ENCODE data around the gene ARHGEF5.

ARHGEF5 gene

DNA sequence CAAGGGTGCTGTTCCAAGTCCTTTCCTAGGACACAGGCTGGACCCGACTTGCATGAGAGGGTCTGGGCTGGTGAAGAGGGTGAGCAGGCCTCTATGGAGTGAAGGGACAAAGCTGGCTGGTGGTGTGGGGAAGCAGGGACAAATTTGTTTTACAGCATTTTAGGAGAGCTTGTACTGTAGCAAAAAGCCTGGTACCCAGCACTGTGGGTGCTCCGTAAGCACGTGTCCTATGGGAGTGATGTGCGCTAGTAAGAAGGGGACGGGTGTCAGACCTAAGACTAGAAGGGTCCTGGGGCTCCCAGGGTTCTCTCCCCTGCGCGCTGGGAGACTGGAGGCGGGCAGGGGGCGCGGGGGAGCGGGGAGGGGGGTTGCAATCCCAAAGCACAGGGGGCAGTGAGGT, 47.9 kb downstream of the ARHGEF5 start:
- ChIA-PET POLR2A (no interaction called here), CTCF (no interaction called here)
- TF ChIP-seq TARDBP (IDR thresholded peaks at IDR 0.05) (no peak), CTBP1 (IDR thresholded peaks at IDR 0.05; ENCODE audit: borderline replicate concordance) (no peak), BHLHE40 (IDR thresholded peaks at IDR 0.05; ENCODE audit: borderline replicate concordance) (no peak)
- TF ChIP-seq, protein P1, sequence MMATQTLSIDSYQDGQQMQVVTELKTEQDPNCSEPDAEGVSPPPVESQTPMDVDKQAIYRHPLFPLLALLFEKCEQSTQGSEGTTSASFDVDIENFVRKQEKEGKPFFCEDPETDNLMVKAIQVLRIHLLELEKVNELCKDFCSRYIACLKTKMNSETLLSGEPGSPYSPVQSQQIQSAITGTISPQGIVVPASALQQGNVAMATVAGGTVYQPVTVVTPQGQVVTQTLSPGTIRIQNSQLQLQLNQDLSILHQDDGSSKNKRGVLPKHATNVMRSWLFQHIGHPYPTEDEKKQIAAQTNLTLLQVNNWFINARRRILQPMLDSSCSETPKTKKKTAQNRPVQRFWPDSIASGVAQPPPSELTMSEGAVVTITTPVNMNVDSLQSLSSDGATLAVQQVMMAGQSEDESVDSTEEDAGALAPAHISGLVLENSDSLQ (IDR thresholded peaks at IDR 0.05): no peak
- DNase-seq (ENCODE audit: extremely low spot score): no peak

DNA sequence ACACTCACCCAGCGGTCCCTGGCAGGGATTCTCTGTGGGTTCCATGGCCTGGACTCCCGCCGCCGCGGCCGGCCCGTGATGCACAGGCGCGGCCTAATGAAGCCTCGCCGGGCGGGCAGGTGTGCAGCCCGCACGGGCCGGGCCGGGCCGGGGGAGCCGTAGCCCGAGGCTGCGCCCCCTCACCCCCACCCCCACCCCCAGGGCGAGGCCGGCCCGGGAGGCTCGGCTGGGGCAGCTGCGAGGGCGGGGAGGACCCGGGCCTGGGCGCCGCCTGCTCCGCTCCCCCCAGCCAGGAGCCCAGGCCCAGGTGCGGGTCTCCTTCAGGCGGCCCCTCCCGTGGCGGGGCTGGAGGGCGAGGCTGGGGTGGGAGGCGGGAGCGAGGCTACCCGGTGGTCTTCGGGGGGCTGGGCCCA, 48.5 kb downstream of the ARHGEF5 start, which contains the start of gene NOBOX:
Gene NOBOX, minus strand, starts transcription at position 45 of the 413 bp plus-strand sequence.
- CTCF ChIA-PET: no interaction called here
- POLR2A ChIA-PET: no interaction called here
- no peak for TF ChIP-seq L3MBTL2 (conservative IDR thresholded peaks at IDR 0.05)
- TF ChIP-seq SP1 (IDR thresholded peaks at IDR 0.05): no peak
- no peak for TF ChIP-seq CTBP1 (IDR thresholded peaks at IDR 0.05; ENCODE audit: borderline replicate concordance)
- TF ChIP-seq HDGF (IDR thresholded peaks at IDR 0.05; ENCODE audit: borderline replicate concordance): no peak
- no peak for TF ChIP-seq NFRKB (IDR thresholded peaks at IDR 0.05)
- TF ChIP-seq FOXA1 (IDR thresholded peaks at IDR 0.05): no peak
- no peak for TF ChIP-seq TARDBP (IDR thresholded peaks at IDR 0.05)
- no peak for TF ChIP-seq LEF1 (IDR thresholded peaks at IDR 0.05; ENCODE audit: borderline replicate concordance)
- no peak for TF ChIP-seq ELF4 (IDR thresholded peaks at IDR 0.05)
- no peak for TF ChIP-seq ARNT (IDR thresholded peaks at IDR 0.05)
- TF ChIP-seq FOXK2 (IDR thresholded peaks at IDR 0.05): no peak
- DNase-seq (ENCODE audit: extremely low spot score): no peak

DNA sequence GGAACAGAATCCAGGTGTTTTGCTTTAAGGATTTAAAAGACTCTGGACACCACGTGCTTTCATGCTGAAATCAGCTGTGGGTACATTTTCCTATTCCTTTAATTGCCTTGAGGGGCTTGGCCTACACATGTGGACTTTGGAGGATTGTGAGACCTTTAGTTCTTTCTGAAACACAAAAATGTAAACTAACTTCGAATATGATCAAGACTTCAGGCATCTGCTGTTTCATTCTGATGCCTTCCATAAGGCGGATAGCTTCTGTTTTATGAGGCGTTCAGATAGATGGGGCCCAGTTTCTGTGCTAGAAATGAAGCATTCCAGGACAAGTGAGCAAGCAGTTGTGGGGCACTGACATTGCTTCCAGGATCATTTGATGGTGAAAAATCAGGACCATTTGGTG, 49.7 kb downstream of the ARHGEF5 start:
- ChIA-PET POLR2A (no interaction called here), CTCF (interaction anchor here (0.5 kb wide), 1 partner anchor 631 kb away, joined by 3 read pairs; no protein-coding TSS in a partner anchor)
- no peak for TF ChIP-seq BHLHE40 (IDR thresholded peaks at IDR 0.05; ENCODE audit: borderline replicate concordance)
- TF ChIP-seq SP1 (IDR thresholded peaks at IDR 0.05): no peak
- TF ChIP-seq ZNF384 (IDR thresholded peaks at IDR 0.05): no peak
- TF ChIP-seq SUZ12 (IDR thresholded peaks at IDR 0.05): no peak
- no peak for TF ChIP-seq FOXA1 (IDR thresholded peaks at IDR 0.05)
- TF ChIP-seq, protein P1 (IDR thresholded peaks at IDR 0.05): no peak
- TF ChIP-seq NFRKB (IDR thresholded peaks at IDR 0.05): no peak
- TF ChIP-seq FOXM1 (IDR thresholded peaks at IDR 0.05; ENCODE audit: borderline replicate concordance): no peak
- TF ChIP-seq CTBP1 (IDR thresholded peaks at IDR 0.05; ENCODE audit: borderline replicate concordance): no peak
- DNase-seq (ENCODE audit: extremely low spot score): no peak

DNA sequence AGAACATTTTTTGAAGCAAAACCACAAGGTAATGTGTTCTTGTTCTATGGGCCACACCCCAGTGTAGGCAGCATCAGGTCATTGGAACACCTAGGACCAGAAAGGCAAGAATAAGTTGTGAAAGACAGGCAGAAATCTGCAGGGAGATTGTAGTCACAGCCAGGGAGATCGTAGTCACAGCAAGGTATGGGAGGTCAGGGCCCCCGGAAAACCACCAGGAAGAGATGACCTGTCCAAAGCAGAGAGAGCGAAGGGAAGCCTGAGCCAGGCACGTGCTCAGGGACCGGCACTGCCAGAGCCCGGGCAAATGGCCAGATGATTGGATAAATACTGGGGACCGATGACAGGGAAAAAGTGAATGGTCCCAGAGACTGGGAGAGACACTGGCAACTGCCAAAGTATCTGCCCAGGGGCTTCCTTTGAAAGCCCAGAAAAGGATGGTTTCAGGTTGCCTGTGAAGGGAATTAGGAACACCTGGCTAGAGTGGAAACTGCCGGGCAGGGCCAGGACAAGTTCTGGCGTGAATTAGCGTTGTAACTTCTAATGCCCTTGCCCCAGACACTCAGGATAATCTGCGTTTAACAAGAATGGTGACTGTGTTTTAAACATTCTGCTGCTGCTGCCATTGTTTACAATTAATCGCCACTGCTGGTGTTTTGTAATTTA, 52.2 kb downstream of the ARHGEF5 start:
- ChIA-PET CTCF (no interaction called here), POLR2A (no interaction called here)
- DNase-seq (ENCODE audit: extremely low spot score): no peak
- no peak for TF ChIP-seq HDGF (IDR thresholded peaks at IDR 0.05; ENCODE audit: borderline replicate concordance)
- no peak for TF ChIP-seq ELF4 (IDR thresholded peaks at IDR 0.05)
- no peak for TF ChIP-seq SP1 (IDR thresholded peaks at IDR 0.05)
- TF ChIP-seq ARNT (IDR thresholded peaks at IDR 0.05): no peak
- TF ChIP-seq NFRKB (IDR thresholded peaks at IDR 0.05): no peak
- no peak for TF ChIP-seq BHLHE40 (IDR thresholded peaks at IDR 0.05; ENCODE audit: borderline replicate concordance)
- no peak for TF ChIP-seq FOXA1 (IDR thresholded peaks at IDR 0.05)
- no peak for TF ChIP-seq SUZ12 (IDR thresholded peaks at IDR 0.05)
- no peak for TF ChIP-seq FOXM1 (IDR thresholded peaks at IDR 0.05; ENCODE audit: borderline replicate concordance)
- TF ChIP-seq, protein P1 (IDR thresholded peaks at IDR 0.05): no peak
- no peak for TF ChIP-seq L3MBTL2 (conservative IDR thresholded peaks at IDR 0.05)
- TF ChIP-seq TARDBP (IDR thresholded peaks at IDR 0.05): no peak
- no peak for TF ChIP-seq LEF1 (IDR thresholded peaks at IDR 0.05; ENCODE audit: borderline replicate concordance)
- TF ChIP-seq CTBP1 (IDR thresholded peaks at IDR 0.05; ENCODE audit: borderline replicate concordance): no peak
- TF ChIP-seq FOXK2 (IDR thresholded peaks at IDR 0.05): no peak
- TF ChIP-seq ZNF384 (IDR thresholded peaks at IDR 0.05): no peak

DNA sequence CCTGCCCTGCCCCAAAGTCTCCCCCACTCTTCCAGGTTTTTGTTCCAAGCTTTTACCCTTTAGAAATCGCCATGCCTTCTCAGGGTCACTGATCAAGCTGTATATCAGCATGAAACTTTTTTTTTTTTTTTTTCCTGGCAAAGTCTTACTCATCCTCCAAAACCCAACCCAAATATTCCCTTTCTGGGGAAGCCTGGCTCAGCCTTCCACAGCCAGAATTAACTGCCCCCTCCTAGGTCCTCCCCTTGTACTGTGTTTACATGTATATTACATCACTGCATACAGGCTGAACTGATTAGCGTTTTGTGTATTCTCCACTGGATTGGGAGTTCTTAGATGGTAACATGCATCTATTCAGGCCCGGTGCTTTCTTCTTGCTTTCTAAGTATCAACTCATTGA, 52.9 kb downstream of the ARHGEF5 start:
- no peak for DNase-seq (ENCODE audit: extremely low spot score)
- no peak for TF ChIP-seq ZNF384 (IDR thresholded peaks at IDR 0.05)
- TF ChIP-seq NFRKB (IDR thresholded peaks at IDR 0.05): no peak
- no peak for TF ChIP-seq FOXA1 (IDR thresholded peaks at IDR 0.05)
- TF ChIP-seq LEF1 (IDR thresholded peaks at IDR 0.05; ENCODE audit: borderline replicate concordance): no peak
- TF ChIP-seq SUZ12 (IDR thresholded peaks at IDR 0.05): no peak
- TF ChIP-seq SP1 (IDR thresholded peaks at IDR 0.05): no peak
- TF ChIP-seq TARDBP (IDR thresholded peaks at IDR 0.05): no peak
- TF ChIP-seq ELF4 (IDR thresholded peaks at IDR 0.05): no peak
- TF ChIP-seq ARNT (IDR thresholded peaks at IDR 0.05): no peak
- TF ChIP-seq BHLHE40 (IDR thresholded peaks at IDR 0.05; ENCODE audit: borderline replicate concordance): no peak
- TF ChIP-seq CTBP1 (IDR thresholded peaks at IDR 0.05; ENCODE audit: borderline replicate concordance): no peak
- TF ChIP-seq HDGF (IDR thresholded peaks at IDR 0.05; ENCODE audit: borderline replicate concordance): no peak
- no peak for TF ChIP-seq FOXK2 (IDR thresholded peaks at IDR 0.05)
- ChIA-PET CTCF (no interaction called here), POLR2A (no interaction called here)

DNA sequence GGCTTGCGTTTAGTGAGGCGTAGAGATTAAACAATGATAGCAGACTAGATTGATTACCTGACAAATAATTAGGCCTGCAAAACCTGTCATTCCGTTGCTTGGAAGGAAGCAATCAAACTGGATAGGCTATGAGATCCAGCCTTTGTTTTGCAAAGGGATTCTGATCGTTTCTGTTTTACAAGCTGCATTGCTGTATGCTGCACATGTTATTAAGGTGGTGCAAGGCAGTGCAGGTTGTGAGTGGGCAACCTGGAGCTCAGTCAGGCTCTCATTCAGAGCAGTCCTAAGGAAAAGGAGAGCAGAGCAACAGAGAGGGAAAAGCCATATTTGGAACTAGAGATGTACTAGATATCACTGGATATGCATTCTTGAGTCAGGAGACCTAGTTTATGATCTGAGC, 55.2 kb downstream of the ARHGEF5 start:
- ChIA-PET CTCF (no interaction called here), POLR2A (no interaction called here)
- DNase-seq (ENCODE audit: extremely low spot score): no peak
- TF ChIP-seq LEF1 (IDR thresholded peaks at IDR 0.05; ENCODE audit: borderline replicate concordance) (no peak), SP1 (IDR thresholded peaks at IDR 0.05) (no peak), ELF4 (IDR thresholded peaks at IDR 0.05) (no peak), HDGF (IDR thresholded peaks at IDR 0.05; ENCODE audit: borderline replicate concordance) (no peak), FOXA1 (IDR thresholded peaks at IDR 0.05) (no peak)
